ENCODE data around the gene SYTL3. TPM values are rescaled to one million over a fixed set of nuclear protein-coding genes. Genes with fewer than 3 reads are reported as not detected.

SYTL3 gene
- total and polyA plus RNA-seq, 2 of the 8 experiments (the other 6 are each of a cell fraction or from before 2014, with no cell fraction given): 0.27 to 0.99 TPM

DNA sequence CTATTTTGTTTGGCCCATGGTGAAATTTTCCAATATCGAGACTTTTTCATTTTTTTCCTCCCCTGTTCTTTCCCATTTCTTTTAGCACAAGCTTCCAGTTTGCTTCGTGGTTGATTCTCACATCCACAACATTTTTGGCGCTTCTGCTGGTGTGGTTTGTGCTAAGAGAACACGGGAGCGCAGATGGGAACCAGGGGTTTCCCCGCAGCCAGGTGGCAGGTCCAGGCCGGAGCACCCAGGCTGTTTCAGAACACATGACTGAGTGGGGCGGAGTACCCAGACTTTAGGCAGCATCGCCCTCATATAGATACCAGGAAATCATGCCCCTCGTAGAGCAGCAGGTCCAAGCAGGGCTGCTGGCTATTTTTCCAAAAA is 58.0 kb downstream of the SYTL3 start:
- no peak overlapping the region for H3K14ac ChIP-seq (ENCODE audit: insufficient read length)
- H2BK120ac ChIP-seq (replicated peaks; ENCODE audit: low read depth, low read length): no peak overlapping the region

More for the DNA sequence above, 58.0 kb downstream of the SYTL3 start:
- no peaks in the 10 kb centered on the region for H3K9me3 ChIP-seq (ENCODE audit: insufficient read depth in 2 of 2, low read depth in 1 of 2, low read length in 1 of 2)
- no peak overlapping the region for H3K4me3 ChIP-seq (ENCODE audit: extremely low read depth in 1 of 4, insufficient read depth in 2 of 4, low read depth in 3 of 4, low read length in 4 of 4)
- H3K36me3 ChIP-seq (ENCODE audit: control insufficient read depth in 2 of 4, insufficient read depth in 4 of 4, low read length in 3 of 4): no peaks in the 10 kb centered on the region
- no peak overlapping the region for H3K23ac ChIP-seq (ENCODE audit: insufficient read length)
- no peak overlapping the region for H3K18ac ChIP-seq (ENCODE audit: extremely low read depth, low read length)
- TF ChIP-seq, protein P1, sequence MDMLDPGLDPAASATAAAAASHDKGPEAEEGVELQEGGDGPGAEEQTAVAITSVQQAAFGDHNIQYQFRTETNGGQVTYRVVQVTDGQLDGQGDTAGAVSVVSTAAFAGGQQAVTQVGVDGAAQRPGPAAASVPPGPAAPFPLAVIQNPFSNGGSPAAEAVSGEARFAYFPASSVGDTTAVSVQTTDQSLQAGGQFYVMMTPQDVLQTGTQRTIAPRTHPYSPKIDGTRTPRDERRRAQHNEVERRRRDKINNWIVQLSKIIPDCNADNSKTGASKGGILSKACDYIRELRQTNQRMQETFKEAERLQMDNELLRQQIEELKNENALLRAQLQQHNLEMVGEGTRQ (IDR thresholded peaks at IDR 0.05; ENCODE audit: low read length): no peak
- TF ChIP-seq BACH1 (IDR thresholded peaks at IDR 0.05; ENCODE audit: low read length): no peak
- TF ChIP-seq GABPA (IDR thresholded peaks at IDR 0.05; ENCODE audit: borderline replicate concordance, insufficient read depth, low read length): no peak
- TF ChIP-seq TAF7 (optimal IDR thresholded peaks at IDR 0.05; ENCODE audit: borderline replicate concordance, low read depth, low read length): no peak
- TF ChIP-seq EGR1 (IDR thresholded peaks at IDR 0.05; ENCODE audit: borderline replicate concordance, low read depth, low read length): no peak
- TF ChIP-seq RFX5 (IDR thresholded peaks at IDR 0.05; ENCODE audit: borderline replicate concordance, low read depth, low read length): no peak
- TF ChIP-seq POU5F1 (IDR thresholded peaks at IDR 0.05; ENCODE audit: low read depth, low read length): no peak
- TF ChIP-seq CTBP2 (IDR thresholded peaks at IDR 0.05; ENCODE audit: borderline replicate concordance, insufficient read depth, insufficient read length, low read length): no peak
- no peak for TF ChIP-seq CREB1 (IDR thresholded peaks at IDR 0.05)
- TF ChIP-seq CEBPB (IDR thresholded peaks at IDR 0.05; ENCODE audit: low read depth, low read length): no peak
- TF ChIP-seq EP300 (IDR thresholded peaks at IDR 0.05; ENCODE audit: borderline replicate concordance in 1 of 2, low read depth in 2 of 2, low read length in 2 of 2): no peak
- no peak overlapping the region for H4K91ac ChIP-seq (replicated peaks; ENCODE audit: insufficient read length, low read length)
- ChIA-PET CTCF (ENCODE audit: partially characterized antibody) (interaction anchor here (0.6 to 4.3 kb wide), 15 partner anchors 10 to 513 kb away, joined by 3 to 32 read pairs (median 5); no protein-coding TSS in a partner anchor), POLR2A (ENCODE audit: partially characterized antibody) (interaction anchor here (0.7 to 1.8 kb wide), 5 partner anchors 11 to 375 kb away, joined by 3 to 5 read pairs (median 3); no protein-coding TSS in a partner anchor)
- H2BK12ac ChIP-seq (ENCODE audit: low read depth, low read length): no peak overlapping the region
- no peak overlapping the region for H3K27ac ChIP-seq (ENCODE audit: low read depth, low read length)
- H3K4me1 ChIP-seq (replicated peaks in 1 of 4; ENCODE audit: control insufficient read depth in 3 of 4, insufficient read depth in 4 of 4, low read length in 3 of 4): peaks cover 0 to 4% (median 1%) of the 10 kb centered on the region in 4 experiments; a peak in 1 of 7 replicates
- no peaks in the 10 kb centered on the region; the same call in 1 of the 2 replicates for H3K23me2 ChIP-seq (ENCODE audit: low read depth, low read length)
- 68% methylated on average over 10 of the region's 10 CpGs; no CpG with 5 or more reads in 1 of the 2 experiments for WGBS, 2 experiments (ENCODE audit: extremely low coverage in 1 of 2, insufficient coverage in 1 of 2, insufficient read length in 1 of 2, insufficient replicate concordance in 2 of 2, low coverage in 1 of 2, low lambda C conversion rate in 2 of 2, missing lambda C conversion rate in 1 of 2)
- H3K4ac ChIP-seq (replicated peaks; ENCODE audit: insufficient read length, low read depth, low read length): no peak overlapping the region
- H2AFZ ChIP-seq (ENCODE audit: low read length): no peak overlapping the region; the same call in 1 of the 2 replicates
- H4K20me1 ChIP-seq (replicated peaks in 1 of 2; ENCODE audit: control insufficient read depth in 1 of 2, insufficient read depth in 2 of 2, low read length in 2 of 2): no peaks in the 10 kb centered on the region
- no peak overlapping the region for H2BK15ac ChIP-seq (ENCODE audit: low read length)
- no peak overlapping the region for H3K56ac ChIP-seq (replicated peaks; ENCODE audit: insufficient read length, low read depth, low read length)
- no peak for FAIRE-seq
- DNase-seq (ENCODE audit: low read depth in 1 of 2, low spot score in 2 of 2): no peak
- no peak overlapping the region for H4K5ac ChIP-seq (ENCODE audit: insufficient read length, low read depth, low read length)
- H2AK5ac ChIP-seq (ENCODE audit: low read depth, low read length): no peak overlapping the region
- no peak overlapping the region for H3K4me2 ChIP-seq (ENCODE audit: insufficient read depth in 1 of 2, low read depth in 2 of 2, low read length in 2 of 2)
- no peaks in the 10 kb centered on the region for H3K79me1 ChIP-seq (ENCODE audit: low read depth, low read length)
- no peak overlapping the region for H2BK5ac ChIP-seq (ENCODE audit: low read depth, low read length)
- H2BK20ac ChIP-seq (ENCODE audit: low read length): no peak overlapping the region
- H3K79me2 ChIP-seq (ENCODE audit: control insufficient read depth in 1 of 2, insufficient read depth in 2 of 2, low read length in 2 of 2): no peaks in the 10 kb centered on the region
- H3K9ac ChIP-seq (replicated peaks in 1 of 4; ENCODE audit: extremely low read depth in 1 of 4, low read depth in 3 of 4, low read length in 3 of 4): no peak overlapping the region; a peak in 1 of 7 replicates
- H3K27me3 ChIP-seq (replicated peaks in 1 of 4; ENCODE audit: control insufficient read depth in 3 of 4, extremely low read depth in 1 of 4, insufficient read depth in 3 of 4, low read length in 3 of 4): no peaks in the 10 kb centered on the region
- no peak overlapping the region for H4K8ac ChIP-seq (ENCODE audit: extremely low read depth, insufficient read depth, low read length)
